ENCODE results near the gene SPAG16. TPM values are rescaled to one million over a fixed set of nuclear protein-coding genes. Genes with fewer than 3 reads are reported as not detected.

Gene SPAG16
- total and polyA plus RNA-seq, 2 donors (not counting 1 experiment from before 2014, with no cell fraction given): 3.4 to 8.6 TPM

- H3K4me3 Mint-ChIP-seq: no peak overlapping the region
- Histone ChIP-seq H3K4me3 (ENCODE audit: control extremely low read depth in 1 of 5, extremely low read depth in 1 of 5, insufficient read depth in 1 of 5, low read depth in 2 of 5, low read length in 4 of 5) (no peak overlapping the region), H3K79me2 (ENCODE audit: control insufficient read depth, insufficient read depth, low read length) (no peaks in the 10 kb centered on the region), H3K4me1 (ENCODE audit: control insufficient read depth in 2 of 2, insufficient read depth in 2 of 2, low read length in 2 of 2) (no peaks in the 10 kb centered on the region), H3K4me2 (replicated peaks; ENCODE audit: low read depth, low read length, poor library complexity, severe bottlenecking) (no peak overlapping the region), H2AFZ (ENCODE audit: insufficient read depth, low read depth, low read length, poor library complexity, severe bottlenecking) (no peak overlapping the region), H3K9me3 (ENCODE audit: control extremely low read depth in 1 of 3, control insufficient read depth in 2 of 3, insufficient read depth in 1 of 3, low read length in 2 of 3) (no peaks in the 10 kb centered on the region), H4K20me1 (ENCODE audit: control insufficient read depth, insufficient read depth, low read length, poor library complexity, severe bottlenecking) (no peaks in the 10 kb centered on the region), H3K27me3 (replicated peaks in 1 of 4; ENCODE audit: control extremely low read depth in 1 of 4, control insufficient read depth in 3 of 4, insufficient read depth in 4 of 4, low read length in 3 of 4) (no peaks in the 10 kb centered on the region), H3K27ac (ENCODE audit: low read length in 2 of 2) (no peak overlapping the region), H3K36me3 (replicated peaks in 1 of 2; ENCODE audit: control extremely low read depth in 1 of 2, control insufficient read depth in 1 of 2, extremely low read depth in 1 of 2, insufficient read depth in 2 of 2, low read length in 1 of 2) (no peaks in the 10 kb centered on the region), H3K9ac (ENCODE audit: low read length) (no peak overlapping the region)
- H3K9me3 Mint-ChIP-seq (ENCODE audit: insufficient read depth): no peaks in the 10 kb centered on the region
- intact Hi-C loops (cut with micrococcal nuclease): no loop called here
- no peaks in the 10 kb centered on the region for H3K27me3 Mint-ChIP-seq
- ATAC-seq (ENCODE audit: low read depth) (no peak), DNase-seq (no peak)
- TF ChIP-seq EZH2 (IDR thresholded peaks at IDR 0.05; ENCODE audit: borderline replicate concordance, insufficient read depth, low read depth, low read length, poor library complexity, severe bottlenecking): no peak
- TF ChIP-seq CTCF (IDR thresholded peaks at IDR 0.05): no peak
- H3K27ac Mint-ChIP-seq: no peak overlapping the region
- POLR2A ChIA-PET: no interaction called here
- WGBS (ENCODE audit: insufficient coverage): no CpG with 5 or more reads among the region's 1 CpG
- H3K4me1 Mint-ChIP-seq: no peaks in the 10 kb centered on the region
- CTCF ChIA-PET: no interaction called here
Observed at GRCh38 chr2:213537579-213537978, 253.3 kb downstream of the SPAG16 start.

- WGBS (ENCODE audit: insufficient coverage): 67% methylated on average over 1 of the region's 1 CpG
- H4K20me1 ChIP-seq (ENCODE audit: control insufficient read depth, insufficient read depth, low read length, poor library complexity, severe bottlenecking): no peaks in the 10 kb centered on the region
- H3K9ac ChIP-seq (ENCODE audit: low read length): no peak overlapping the region
- no peaks in the 10 kb centered on the region for H3K4me1 ChIP-seq (ENCODE audit: control insufficient read depth in 2 of 2, insufficient read depth in 2 of 2, low read length in 2 of 2)
- DNase-seq (no peak), ATAC-seq (ENCODE audit: low read depth) (no peak)
- H3K27me3 ChIP-seq (replicated peaks in 1 of 4; ENCODE audit: control extremely low read depth in 1 of 4, control insufficient read depth in 3 of 4, insufficient read depth in 4 of 4, low read length in 3 of 4): no peaks in the 10 kb centered on the region
- peaks cover 0 to 1% (median 0%) of the 10 kb centered on the region in 3 donors for H3K9me3 ChIP-seq (ENCODE audit: control extremely low read depth in 1 of 3, control insufficient read depth in 2 of 3, insufficient read depth in 1 of 3, low read length in 2 of 3)
- intact Hi-C loops (cut with micrococcal nuclease): no loop called here
- H3K4me3 Mint-ChIP-seq: no peak overlapping the region
- no peaks in the 10 kb centered on the region for H3K9me3 Mint-ChIP-seq (ENCODE audit: insufficient read depth)
- no peak overlapping the region for H3K27ac ChIP-seq (ENCODE audit: low read length in 2 of 2)
- POLR2A ChIA-PET: no interaction called here
- H2AFZ ChIP-seq (ENCODE audit: insufficient read depth, low read depth, low read length, poor library complexity, severe bottlenecking): no peak overlapping the region
- no peak overlapping the region for H3K4me3 ChIP-seq (ENCODE audit: control extremely low read depth in 1 of 5, extremely low read depth in 1 of 5, insufficient read depth in 1 of 5, low read depth in 2 of 5, low read length in 4 of 5)
- no peak overlapping the region for H3K27ac Mint-ChIP-seq
- H3K4me1 Mint-ChIP-seq: peaks cover 8% of the 10 kb centered on the region
- no peak overlapping the region for H3K4me2 ChIP-seq (replicated peaks; ENCODE audit: low read depth, low read length, poor library complexity, severe bottlenecking)
- TF ChIP-seq EZH2 (IDR thresholded peaks at IDR 0.05; ENCODE audit: borderline replicate concordance, insufficient read depth, low read depth, low read length, poor library complexity, severe bottlenecking) (no peak), CTCF (IDR thresholded peaks at IDR 0.05) (no peak)
- no peaks in the 10 kb centered on the region for H3K36me3 ChIP-seq (replicated peaks in 1 of 2; ENCODE audit: control extremely low read depth in 1 of 2, control insufficient read depth in 1 of 2, extremely low read depth in 1 of 2, insufficient read depth in 2 of 2, low read length in 1 of 2)
- no peaks in the 10 kb centered on the region for H3K79me2 ChIP-seq (ENCODE audit: control insufficient read depth, insufficient read depth, low read length)
- CTCF ChIA-PET: no interaction called here
- no peaks in the 10 kb centered on the region for H3K27me3 Mint-ChIP-seq
Observed at GRCh38 chr2:213544940-213545339, 260.7 kb downstream of the SPAG16 start.

Data from B cell (primary cell).